ENCODE data around the gene FRMPD4. TPM values are rescaled to one million over a fixed set of nuclear protein-coding genes. Genes with fewer than 3 reads are reported as not detected.

FRMPD4 gene
- total and polyA plus RNA-seq, 12 donors: 0.03 to 4.1 (median 2.0) TPM

- H3K4me1 ChIP-seq: peaks cover 0 to 9% (median 0%) of the 10 kb centered on the region in 9 donors
- intact Hi-C loops (cut with DNase I): no loop called here
- no peak for DNase-seq
- no peaks in the 10 kb centered on the region for H3K9me3 ChIP-seq
- TF ChIP-seq CTCF (IDR thresholded peaks at IDR 0.05): no peak
- no peak overlapping the region for H3K27ac ChIP-seq
- H3K27me3 ChIP-seq: no peaks in the 10 kb centered on the region
- H3K4me3 ChIP-seq: no peak overlapping the region
- 80 to 88% methylated on average over 6 of the region's 6 CpGs for WGBS, 2 donors
- H3K36me3 ChIP-seq: no peaks in the 10 kb centered on the region
- ATAC-seq: no peak
Measured at GRCh38 chrX:12374286-12374685, 236.0 kb downstream of the FRMPD4 start.

GRCh38 chrX:12378253-12378652 lies 240.0 kb downstream of the FRMPD4 start:
- no peaks in the 10 kb centered on the region for H3K9me3 ChIP-seq
- TF ChIP-seq CTCF (IDR thresholded peaks at IDR 0.05): no peak
- DNase-seq (no peak), ATAC-seq (no peak)
- H3K27me3 ChIP-seq: peaks cover 0 to 6% (median 0%) of the 10 kb centered on the region in 7 donors
- H3K4me1 ChIP-seq: no peaks in the 10 kb centered on the region
- no peaks in the 10 kb centered on the region for H3K36me3 ChIP-seq
- intact Hi-C loops (cut with DNase I): no loop called here
- WGBS, 2 donors: 89% methylated on average over 7 of the region's 7 CpGs
- no peak overlapping the region for H3K4me3 ChIP-seq
- H3K27ac ChIP-seq: no peak overlapping the region

DNA sequence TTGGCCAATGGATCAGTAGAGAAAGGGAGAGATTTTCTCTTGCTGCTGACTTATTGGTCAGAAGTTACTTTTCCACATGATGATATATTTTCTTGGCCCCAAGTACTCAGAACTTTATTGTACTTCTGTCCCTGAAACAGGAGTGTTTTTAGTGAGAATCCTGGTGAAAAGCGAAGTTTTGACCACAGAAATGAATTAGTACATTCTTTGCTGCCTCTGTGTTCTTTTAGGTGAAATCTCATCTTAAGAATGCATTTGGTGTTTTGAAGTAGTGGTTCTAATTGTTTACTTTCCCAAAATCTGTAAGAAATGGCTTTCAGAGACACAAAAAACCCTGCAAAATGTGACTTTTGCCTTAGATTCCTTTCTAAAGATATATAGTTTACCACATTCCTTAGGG lies 240.4 kb downstream of the FRMPD4 start:
- no peak overlapping the region for H3K27ac ChIP-seq
- no peaks in the 10 kb centered on the region for H3K36me3 ChIP-seq
- DNase-seq: no peak
- no peaks in the 10 kb centered on the region for H3K4me1 ChIP-seq
- H3K27me3 ChIP-seq: peaks cover 0 to 7% (median 0%) of the 10 kb centered on the region in 7 donors
- H3K4me3 ChIP-seq: no peak overlapping the region
- ATAC-seq: no peak
- no peak for TF ChIP-seq CTCF (IDR thresholded peaks at IDR 0.05)
- intact Hi-C loops (cut with DNase I): no loop called here
- no peaks in the 10 kb centered on the region for H3K9me3 ChIP-seq
- WGBS, 2 donors: 94 to 96% methylated on average over 1 of the region's 1 CpG

- H3K4me3 ChIP-seq: no peak overlapping the region
- ATAC-seq (no peak), DNase-seq (no peak)
- peaks cover 0 to 14% (median 0%) of the 10 kb centered on the region in 7 donors for H3K27me3 ChIP-seq
- H3K36me3 ChIP-seq: no peaks in the 10 kb centered on the region
- H3K27ac ChIP-seq: no peak overlapping the region
- 78 to 86% methylated on average over 3 of the region's 3 CpGs for WGBS, 2 donors
- no peak for TF ChIP-seq CTCF (IDR thresholded peaks at IDR 0.05)
- H3K9me3 ChIP-seq: no peaks in the 10 kb centered on the region
- intact Hi-C loops (cut with DNase I): no loop called here
- no peaks in the 10 kb centered on the region for H3K4me1 ChIP-seq
Measured at GRCh38 chrX:12379671-12380070, 241.4 kb downstream of the FRMPD4 start.
